Measurements from ENCODE around the gene ATE1.
A peak's percentile ranks its signal among the peaks of the same experiment; 100 is the strongest.

Gene ATE1

GRCh38 chr10:121792198-121792597 is 135.6 kb downstream of the ATE1 start:
- peaks cover 10% of the 10 kb centered on the region for H3K36me3 ChIP-seq (ENCODE audit: control insufficient read depth, insufficient read depth, low read length)
- peaks cover under 1% of the 10 kb centered on the region; the same call in 1 of the 2 replicates for H3K4me1 ChIP-seq (ENCODE audit: control insufficient read depth, insufficient read depth, low read length)
- H3K27ac ChIP-seq (ENCODE audit: low read depth, low read length) = no peak overlapping the region
- H3K4me3 ChIP-seq (ENCODE audit: low read depth, low read length) = no peak overlapping the region
- H3K9ac ChIP-seq (ENCODE audit: low read depth, low read length) = no peak overlapping the region
- no peaks in the 10 kb centered on the region for H3K9me3 ChIP-seq (ENCODE audit: control insufficient read depth, insufficient read depth, low read length)
- no peaks in the 10 kb centered on the region for H3K27me3 ChIP-seq (ENCODE audit: control insufficient read depth, insufficient read depth, low read length)

GRCh38 chr10:121791761-121792160 is 136.1 kb downstream of the ATE1 start:
- Histone ChIP-seq H3K9ac (ENCODE audit: low read depth, low read length) (no peak overlapping the region), H3K4me3 (ENCODE audit: low read depth, low read length) (no peak overlapping the region), H3K27ac (ENCODE audit: low read depth, low read length) (no peak overlapping the region), H3K4me1 (ENCODE audit: control insufficient read depth, insufficient read depth, low read length) (peaks cover 3% of the 10 kb centered on the region; the same call in 1 of the 2 replicates), H3K27me3 (ENCODE audit: control insufficient read depth, insufficient read depth, low read length) (no peaks in the 10 kb centered on the region), H3K9me3 (ENCODE audit: control insufficient read depth, insufficient read depth, low read length) (no peaks in the 10 kb centered on the region), H3K36me3 (ENCODE audit: control insufficient read depth, insufficient read depth, low read length) (peaks cover 10% of the 10 kb centered on the region)

- Histone ChIP-seq H3K36me3 (ENCODE audit: control insufficient read depth, insufficient read depth, low read length) (peaks cover 10% of the 10 kb centered on the region), H3K4me1 (ENCODE audit: control insufficient read depth, insufficient read depth, low read length) (peaks cover 3% of the 10 kb centered on the region; the same call in 1 of the 2 replicates), H3K4me3 (ENCODE audit: low read depth, low read length) (no peak overlapping the region), H3K9ac (ENCODE audit: low read depth, low read length) (no peak overlapping the region), H3K27me3 (ENCODE audit: control insufficient read depth, insufficient read depth, low read length) (no peaks in the 10 kb centered on the region), H3K9me3 (ENCODE audit: control insufficient read depth, insufficient read depth, low read length) (no peaks in the 10 kb centered on the region), H3K27ac (ENCODE audit: low read depth, low read length) (no peak overlapping the region)
Measured at GRCh38 chr10:121788717-121789116, 139.1 kb downstream of the ATE1 start.

GRCh38 chr10:121788115-121788514 is 139.7 kb downstream of the ATE1 start:
- no peaks in the 10 kb centered on the region for H3K9me3 ChIP-seq (ENCODE audit: control insufficient read depth, insufficient read depth, low read length)
- H3K4me1 ChIP-seq (ENCODE audit: control insufficient read depth, insufficient read depth, low read length) = peaks cover 3% of the 10 kb centered on the region; the same call in 1 of the 2 replicates
- no peak overlapping the region for H3K4me3 ChIP-seq (ENCODE audit: low read depth, low read length)
- H3K9ac ChIP-seq (ENCODE audit: low read depth, low read length) = no peak overlapping the region
- H3K27me3 ChIP-seq (ENCODE audit: control insufficient read depth, insufficient read depth, low read length) = no peaks in the 10 kb centered on the region
- H3K27ac ChIP-seq (ENCODE audit: low read depth, low read length) = no peak overlapping the region
- H3K36me3 ChIP-seq (ENCODE audit: control insufficient read depth, insufficient read depth, low read length) = peaks cover 10% of the 10 kb centered on the region

GRCh38 chr10:121787169-121787568 is 140.7 kb downstream of the ATE1 start:
- Histone ChIP-seq H3K9ac (ENCODE audit: low read depth, low read length) (no peak overlapping the region), H3K27ac (ENCODE audit: low read depth, low read length) (no peak overlapping the region), H3K27me3 (ENCODE audit: control insufficient read depth, insufficient read depth, low read length) (no peaks in the 10 kb centered on the region), H3K36me3 (ENCODE audit: control insufficient read depth, insufficient read depth, low read length) (peaks cover 10% of the 10 kb centered on the region), H3K4me1 (ENCODE audit: control insufficient read depth, insufficient read depth, low read length) (peaks cover 3% of the 10 kb centered on the region; the same call in 1 of the 2 replicates), H3K4me3 (ENCODE audit: low read depth, low read length) (no peak overlapping the region), H3K9me3 (ENCODE audit: control insufficient read depth, insufficient read depth, low read length) (no peaks in the 10 kb centered on the region)

GRCh38 chr10:121783782-121784372 is 144.0 kb downstream of the ATE1 start:
- Histone ChIP-seq H3K36me3 (ENCODE audit: control insufficient read depth, insufficient read depth, low read length) (0 out of 2 replicates have a peak, but pooled peaks cover 2% of the 10 kb centered on the region), H3K27ac (ENCODE audit: low read depth, low read length) (no peak overlapping the region), H3K4me3 (ENCODE audit: low read depth, low read length) (no peak overlapping the region), H3K9me3 (ENCODE audit: control insufficient read depth, insufficient read depth, low read length) (no peaks in the 10 kb centered on the region), H3K9ac (ENCODE audit: low read depth, low read length) (no peak overlapping the region), H3K27me3 (ENCODE audit: control insufficient read depth, insufficient read depth, low read length) (no peaks in the 10 kb centered on the region), H3K4me1 (ENCODE audit: control insufficient read depth, insufficient read depth, low read length) (peaks cover 3% of the 10 kb centered on the region; the same call in 1 of the 2 replicates)

- no peaks in the 10 kb centered on the region for H3K4me1 ChIP-seq (ENCODE audit: control insufficient read depth, insufficient read depth, low read length)
- H3K36me3 ChIP-seq (ENCODE audit: control insufficient read depth, insufficient read depth, low read length) = no peaks in the 10 kb centered on the region
- H3K9me3 ChIP-seq (ENCODE audit: control insufficient read depth, insufficient read depth, low read length) = no peaks in the 10 kb centered on the region
- H3K27me3 ChIP-seq (ENCODE audit: control insufficient read depth, insufficient read depth, low read length) = no peaks in the 10 kb centered on the region
- H3K4me3 ChIP-seq (ENCODE audit: low read depth, low read length) = no peak overlapping the region
- no peak overlapping the region for H3K27ac ChIP-seq (ENCODE audit: low read depth, low read length)
- no peak overlapping the region for H3K9ac ChIP-seq (ENCODE audit: low read depth, low read length)
Measured at GRCh38 chr10:121781101-121781500, 146.7 kb downstream of the ATE1 start.

GRCh38 chr10:121774813-121775212 is 153.0 kb downstream of the ATE1 start:
- no peak overlapping the region for H3K4me3 ChIP-seq (ENCODE audit: low read depth, low read length)
- H3K27me3 ChIP-seq (ENCODE audit: control insufficient read depth, insufficient read depth, low read length) = no peaks in the 10 kb centered on the region
- H3K9ac ChIP-seq (ENCODE audit: low read depth, low read length) = no peak overlapping the region
- H3K4me1 ChIP-seq (ENCODE audit: control insufficient read depth, insufficient read depth, low read length) = peaks cover 14% of the 10 kb centered on the region
- H3K27ac ChIP-seq (ENCODE audit: low read depth, low read length) = no peak overlapping the region
- H3K36me3 ChIP-seq (ENCODE audit: control insufficient read depth, insufficient read depth, low read length) = no peaks in the 10 kb centered on the region
- no peaks in the 10 kb centered on the region for H3K9me3 ChIP-seq (ENCODE audit: control insufficient read depth, insufficient read depth, low read length)

- no peak overlapping the region for H3K9ac ChIP-seq (ENCODE audit: low read depth, low read length)
- no peak overlapping the region for H3K27ac ChIP-seq (ENCODE audit: low read depth, low read length)
- H3K4me3 ChIP-seq (ENCODE audit: low read depth, low read length) = no peak overlapping the region
- peaks cover 14% of the 10 kb centered on the region for H3K4me1 ChIP-seq (ENCODE audit: control insufficient read depth, insufficient read depth, low read length)
- H3K27me3 ChIP-seq (ENCODE audit: control insufficient read depth, insufficient read depth, low read length) = no peaks in the 10 kb centered on the region
- H3K36me3 ChIP-seq (ENCODE audit: control insufficient read depth, insufficient read depth, low read length) = no peaks in the 10 kb centered on the region
- H3K9me3 ChIP-seq (ENCODE audit: control insufficient read depth, insufficient read depth, low read length) = no peaks in the 10 kb centered on the region
Measured at GRCh38 chr10:121774404-121774803, 153.4 kb downstream of the ATE1 start.

- no peaks in the 10 kb centered on the region for H3K27me3 ChIP-seq (ENCODE audit: control insufficient read depth, insufficient read depth, low read length)
- H3K4me3 ChIP-seq (ENCODE audit: low read depth, low read length) = no peak overlapping the region
- peak overlapping the region; percentile 46 for H3K27ac ChIP-seq (ENCODE audit: low read depth, low read length)
- H3K4me1 ChIP-seq (ENCODE audit: control insufficient read depth, insufficient read depth, low read length) = peaks cover 14% of the 10 kb centered on the region
- H3K9me3 ChIP-seq (ENCODE audit: control insufficient read depth, insufficient read depth, low read length) = no peaks in the 10 kb centered on the region
- no peak overlapping the region for H3K9ac ChIP-seq (ENCODE audit: low read depth, low read length)
- no peaks in the 10 kb centered on the region for H3K36me3 ChIP-seq (ENCODE audit: control insufficient read depth, insufficient read depth, low read length)
Measured at GRCh38 chr10:121772884-121773283, 154.9 kb downstream of the ATE1 start.

- H3K36me3 ChIP-seq (ENCODE audit: control insufficient read depth, insufficient read depth, low read length) = no peaks in the 10 kb centered on the region
Measured at GRCh38 chr10:121772406-121772805, 155.4 kb downstream of the ATE1 start.

More at GRCh38 chr10:121772406-121772805, 155.4 kb downstream of the ATE1 start:
- Histone ChIP-seq H3K9me3 (ENCODE audit: control insufficient read depth, insufficient read depth, low read length) (no peaks in the 10 kb centered on the region; the same call in 1 of the 2 replicates), H3K4me3 (ENCODE audit: low read depth, low read length) (no peak overlapping the region), H3K27me3 (ENCODE audit: control insufficient read depth, insufficient read depth, low read length) (no peaks in the 10 kb centered on the region), H3K9ac (ENCODE audit: low read depth, low read length) (no peak overlapping the region), H3K4me1 (ENCODE audit: control insufficient read depth, insufficient read depth, low read length) (peaks cover 14% of the 10 kb centered on the region), H3K27ac (ENCODE audit: low read depth, low read length) (peak overlapping the region; percentile 46)

All from HUES48 (cell line).